ENCODE results near the gene VASP.

GRCh38 chr19:45472563-45473366 is 34.5 kb upstream of the VASP start:
- TF ChIP-seq POLR2A (IDR thresholded peaks at IDR 0.05) (no peak), CTCF (IDR thresholded peaks at IDR 0.05) (no peak)

All from testis (tissue), 2 donors.